ENCODE results near the gene TOX2. TPM values are rescaled to one million over a fixed set of nuclear protein-coding genes. Genes with fewer than 3 reads are reported as not detected.

TOX2 gene
- total RNA-seq, 1 donor from 2014 or later: 0.16 TPM

- H3K79me2 ChIP-seq (ENCODE audit: insufficient read depth, low read length): no peaks in the 10 kb centered on the region
- no peaks in the 10 kb centered on the region for H3K4me1 ChIP-seq (ENCODE audit: insufficient read depth, low read length)
- no peak overlapping the region for H3K4me2 ChIP-seq (ENCODE audit: low read length)
- FAIRE-seq (no peak), DNase-seq (ENCODE audit: low read depth) (no peak)
- no peaks in the 10 kb centered on the region for H3K27me3 ChIP-seq (ENCODE audit: insufficient read depth, low read length)
- no peaks in the 10 kb centered on the region for H3K36me3 ChIP-seq (ENCODE audit: insufficient read depth, low read length)
- no peak overlapping the region for H2AFZ ChIP-seq (ENCODE audit: low read depth, low read length)
- no peaks in the 10 kb centered on the region for H4K20me1 ChIP-seq (ENCODE audit: insufficient read depth, low read length)
- H3K27ac Mint-ChIP-seq (ENCODE audit: unreplicated experiment): no peak overlapping the region
- peaks cover 7% of the 10 kb centered on the region for H3K4me1 Mint-ChIP-seq (ENCODE audit: low read depth, unreplicated experiment)
- H3K9ac ChIP-seq (ENCODE audit: low read length): no peak overlapping the region
- H3K9me3 Mint-ChIP-seq (ENCODE audit: unreplicated experiment): peaks cover 9% of the 10 kb centered on the region
- peaks cover 20% of the 10 kb centered on the region for H3K36me3 Mint-ChIP-seq (ENCODE audit: low read depth, unreplicated experiment)
- H3K4me3 ChIP-seq (ENCODE audit: insufficient read depth, low read depth, low read length): no peak overlapping the region
- no peak for TF ChIP-seq EZH2 (IDR thresholded peaks at IDR 0.05; ENCODE audit: insufficient read depth, low read length)
- TF ChIP-seq, protein P1, sequence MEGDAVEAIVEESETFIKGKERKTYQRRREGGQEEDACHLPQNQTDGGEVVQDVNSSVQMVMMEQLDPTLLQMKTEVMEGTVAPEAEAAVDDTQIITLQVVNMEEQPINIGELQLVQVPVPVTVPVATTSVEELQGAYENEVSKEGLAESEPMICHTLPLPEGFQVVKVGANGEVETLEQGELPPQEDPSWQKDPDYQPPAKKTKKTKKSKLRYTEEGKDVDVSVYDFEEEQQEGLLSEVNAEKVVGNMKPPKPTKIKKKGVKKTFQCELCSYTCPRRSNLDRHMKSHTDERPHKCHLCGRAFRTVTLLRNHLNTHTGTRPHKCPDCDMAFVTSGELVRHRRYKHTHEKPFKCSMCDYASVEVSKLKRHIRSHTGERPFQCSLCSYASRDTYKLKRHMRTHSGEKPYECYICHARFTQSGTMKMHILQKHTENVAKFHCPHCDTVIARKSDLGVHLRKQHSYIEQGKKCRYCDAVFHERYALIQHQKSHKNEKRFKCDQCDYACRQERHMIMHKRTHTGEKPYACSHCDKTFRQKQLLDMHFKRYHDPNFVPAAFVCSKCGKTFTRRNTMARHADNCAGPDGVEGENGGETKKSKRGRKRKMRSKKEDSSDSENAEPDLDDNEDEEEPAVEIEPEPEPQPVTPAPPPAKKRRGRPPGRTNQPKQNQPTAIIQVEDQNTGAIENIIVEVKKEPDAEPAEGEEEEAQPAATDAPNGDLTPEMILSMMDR (IDR thresholded peaks at IDR 0.05; ENCODE audit: insufficient read depth, low read depth, low read length): no peak
- no peak overlapping the region for H3K27ac ChIP-seq (ENCODE audit: low read depth, low read length)
- peaks cover 10% of the 10 kb centered on the region for H3K27me3 Mint-ChIP-seq (ENCODE audit: low read depth, unreplicated experiment)
- H3K4me3 Mint-ChIP-seq (ENCODE audit: unreplicated experiment): peak overlapping the region; percentile 20
- no peaks in the 10 kb centered on the region for H3K9me3 ChIP-seq (ENCODE audit: insufficient read depth, low read depth, low read length)
These were observed 199.1 kb downstream of the TOX2 start for GRCh38 chr20:44113618-44114376.

- Histone ChIP-seq H3K9ac (ENCODE audit: low read length) (no peak overlapping the region), H2AFZ (ENCODE audit: low read depth, low read length) (no peak overlapping the region), H3K4me3 (ENCODE audit: insufficient read depth, low read depth, low read length) (no peak overlapping the region), H4K20me1 (ENCODE audit: insufficient read depth, low read length) (no peaks in the 10 kb centered on the region), H3K9me3 (ENCODE audit: insufficient read depth, low read depth, low read length) (no peaks in the 10 kb centered on the region), H3K79me2 (ENCODE audit: insufficient read depth, low read length) (no peaks in the 10 kb centered on the region), H3K27me3 (ENCODE audit: insufficient read depth, low read length) (no peaks in the 10 kb centered on the region), H3K4me2 (ENCODE audit: low read length) (no peak overlapping the region), H3K36me3 (ENCODE audit: insufficient read depth, low read length) (no peaks in the 10 kb centered on the region), H3K27ac (ENCODE audit: low read depth, low read length) (no peak overlapping the region), H3K4me1 (ENCODE audit: insufficient read depth, low read length) (no peaks in the 10 kb centered on the region)
- H3K4me3 Mint-ChIP-seq (ENCODE audit: unreplicated experiment): no peak overlapping the region
- peaks cover 6% of the 10 kb centered on the region for H3K36me3 Mint-ChIP-seq (ENCODE audit: low read depth, unreplicated experiment)
- FAIRE-seq (no peak), DNase-seq (ENCODE audit: low read depth) (no peak)
- peaks cover 7% of the 10 kb centered on the region for H3K4me1 Mint-ChIP-seq (ENCODE audit: low read depth, unreplicated experiment)
- H3K9me3 Mint-ChIP-seq (ENCODE audit: unreplicated experiment): peaks cover 3% of the 10 kb centered on the region
- no peak overlapping the region for H3K27ac Mint-ChIP-seq (ENCODE audit: unreplicated experiment)
- TF ChIP-seq EZH2 (IDR thresholded peaks at IDR 0.05; ENCODE audit: insufficient read depth, low read length): no peak
- TF ChIP-seq, protein P1 (IDR thresholded peaks at IDR 0.05; ENCODE audit: insufficient read depth, low read depth, low read length): no peak
- peaks cover 6% of the 10 kb centered on the region for H3K27me3 Mint-ChIP-seq (ENCODE audit: low read depth, unreplicated experiment)
These were observed 200.5 kb downstream of the TOX2 start for GRCh38 chr20:44115181-44115580.
